ENCODE data around the gene CCL1. TPM values are rescaled to one million over a fixed set of nuclear protein-coding genes. Genes with fewer than 3 reads are reported as not detected.

The CCL1 gene
- total and polyA plus RNA-seq, 2 experiments from 2014 or later = not detected

GRCh38 chr17:34370376-34370996 is 7.5 kb upstream of the CCL1 start:
- no peak for TF ChIP-seq ETS1 (IDR thresholded peaks at IDR 0.05)
- TF ChIP-seq STAT1 (IDR thresholded peaks at IDR 0.05; ENCODE audit: unreplicated experiment) = no peak
- TF ChIP-seq ZNF331 (CRISPR knock-in tag; IDR thresholded peaks at IDR 0.05; ENCODE audit: low read depth) = no peak
- TF ChIP-seq EZH2 (IDR thresholded peaks at IDR 0.05; ENCODE audit: low read depth, unreplicated experiment) = no peak
- no peak for TF ChIP-seq CREB1 (CRISPR knock-in tag; IDR thresholded peaks at IDR 0.05; ENCODE audit: low read depth)
- no peak for TF ChIP-seq POLR2AphosphoS5 (IDR thresholded peaks at IDR 0.05; ENCODE audit: low read depth)
- TF ChIP-seq REST (IDR thresholded peaks at IDR 0.05; ENCODE audit: unreplicated experiment) = no peak
- TF ChIP-seq EZH2phosphoT487 (IDR thresholded peaks at IDR 0.05; ENCODE audit: unreplicated experiment) = no peak
- TF ChIP-seq ZNF114 (CRISPR knock-in tag; IDR thresholded peaks at IDR 0.05) = no peak
- TF ChIP-seq JUNB (IDR thresholded peaks at IDR 0.05; ENCODE audit: unreplicated experiment) = no peak
- no peak for TF ChIP-seq ZNF462 (CRISPR knock-in tag; IDR thresholded peaks at IDR 0.05)
- no peak for TF ChIP-seq NANOG (IDR thresholded peaks at IDR 0.05; ENCODE audit: borderline replicate concordance)
- no peak for TF ChIP-seq CTCF (conservative IDR thresholded peaks at IDR 0.05; ENCODE audit: low read depth in 2 of 2)
- H4K20me1 ChIP-seq (replicated peaks; ENCODE audit: insufficient read depth) = no peaks in the 10 kb centered on the region
- H3K9me2 ChIP-seq (ENCODE audit: insufficient read depth) = 0 out of 2 replicates have a peak, but pooled peaks cover 6% of the 10 kb centered on the region
- H3K27ac ChIP-seq (ENCODE audit: low read depth) = no peak overlapping the region
- no peak overlapping the region for H3K4me2 ChIP-seq
- no peaks in the 10 kb centered on the region for H3K36me3 ChIP-seq (ENCODE audit: insufficient read depth)
- no peak overlapping the region for H3K4me3 Mint-ChIP-seq
- H3K27me3 ChIP-seq (ENCODE audit: insufficient read depth) = no peaks in the 10 kb centered on the region
- no peaks in the 10 kb centered on the region for H3K36me3 Mint-ChIP-seq (ENCODE audit: low read depth)
- H3F3A ChIP-seq (replicated peaks; ENCODE audit: low read depth) = no peaks in the 10 kb centered on the region
- DNase-seq (ENCODE audit: low spot score) (no peak), ATAC-seq (no peak)
- H3K4me1 ChIP-seq (ENCODE audit: insufficient read depth) = no peaks in the 10 kb centered on the region
- no peaks in the 10 kb centered on the region for H3K9me3 Mint-ChIP-seq
- peaks cover 7% of the 10 kb centered on the region for H3K27me3 Mint-ChIP-seq (ENCODE audit: insufficient read depth, low read depth, poor library complexity)
- H3K4me1 Mint-ChIP-seq = peaks cover 9% of the 10 kb centered on the region; the same call in 2 of the 3 replicates
- no peak overlapping the region; the same call in 1 of the 2 replicates for H3K27ac Mint-ChIP-seq
- no peaks in the 10 kb centered on the region for H3K79me2 ChIP-seq (replicated peaks; ENCODE audit: insufficient read depth)
- 0 out of 2 replicates have a peak overlapping the region, but pooled peaks have one; percentile 5 for H2AFZ ChIP-seq
- H3K4me3 ChIP-seq = no peak overlapping the region
